ENCODE measurements around the gene TRAPPC10.

DNA sequence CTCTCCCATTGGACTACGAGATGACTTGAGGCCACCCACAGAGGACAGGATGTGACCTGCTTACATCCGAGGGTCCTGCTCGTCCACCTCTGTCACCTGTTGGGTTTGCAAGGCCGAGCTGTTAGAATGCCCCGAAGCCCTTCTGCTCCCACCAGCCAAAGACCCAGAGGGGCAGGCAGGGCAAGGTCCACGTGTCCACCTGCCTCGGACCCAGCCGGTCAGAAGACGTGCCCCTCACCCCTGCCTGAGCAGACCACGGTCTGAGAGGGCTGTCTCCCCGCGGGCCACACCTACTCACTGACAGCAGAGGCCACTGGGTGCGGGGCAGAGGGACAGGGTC lies 30.3 kb upstream of the TRAPPC10 start:
- TF ChIP-seq IRF9 (tag; IDR thresholded peaks at IDR 0.05) (no peak), ZBTB11 (CRISPR knock-in tag; IDR thresholded peaks at IDR 0.05) (no peak), ZFX (CRISPR knock-in tag; IDR thresholded peaks at IDR 0.05) (no peak)

All from K562 (cell line).